ENCODE measurements around the gene FFAR3.
"Not testable (repeated sequence)": the region's sequence is repeated elsewhere in the genome, so short reads cannot be mapped to it uniquely, and the experiment has no call there.

FFAR3 gene

GRCh38 chr19:35373492-35373891, 15.2 kb downstream of the FFAR3 start:
- no peak for DNase-seq (ENCODE audit: low read depth in 1 of 2, low spot score in 1 of 2)

- not testable (repeated sequence) for DNase-seq (ENCODE audit: low read depth in 1 of 2, low spot score in 1 of 2)
Measured at GRCh38 chr19:35374031-35374430, 15.8 kb downstream of the FFAR3 start.

- DNase-seq (ENCODE audit: low read depth in 1 of 2, low spot score in 1 of 2), result no peak
Measured at GRCh38 chr19:35375505-35376307, 17.4 kb downstream of the FFAR3 start.

- no peak for DNase-seq (ENCODE audit: low read depth in 1 of 2, low spot score in 1 of 2)
Measured at GRCh38 chr19:35377656-35378055, 19.4 kb downstream of the FFAR3 start.

GRCh38 chr19:35378356-35378755, 20.1 kb downstream of the FFAR3 start:
- no peak for DNase-seq (ENCODE audit: low read depth in 1 of 2, low spot score in 1 of 2)

GRCh38 chr19:35379545-35379944, 21.3 kb downstream of the FFAR3 start:
- not testable (repeated sequence) for DNase-seq (ENCODE audit: low read depth in 1 of 2, low spot score in 1 of 2)

GRCh38 chr19:35379992-35380391, 21.7 kb downstream of the FFAR3 start:
- DNase-seq (ENCODE audit: low read depth in 1 of 2, low spot score in 1 of 2), result no peak

GRCh38 chr19:35380450-35381124, 22.3 kb downstream of the FFAR3 start:
- no peak for DNase-seq (ENCODE audit: low read depth in 1 of 2, low spot score in 1 of 2)

- DNase-seq (ENCODE audit: low read depth in 1 of 2, low spot score in 1 of 2), result no peak
Measured at GRCh38 chr19:35381318-35381717, 23.1 kb downstream of the FFAR3 start.

GRCh38 chr19:35381926-35382325, 23.7 kb downstream of the FFAR3 start:
- no peak for DNase-seq (ENCODE audit: low read depth in 1 of 2, low spot score in 1 of 2)

GRCh38 chr19:35383536-35383935, 25.3 kb downstream of the FFAR3 start:
- no peak for DNase-seq (ENCODE audit: low read depth in 1 of 2, low spot score in 1 of 2)

GRCh38 chr19:35388277-35389054, 30.2 kb downstream of the FFAR3 start:
- DNase-seq (ENCODE audit: low read depth in 1 of 2, low spot score in 1 of 2), result no peak

- no peak for DNase-seq (ENCODE audit: low read depth in 1 of 2, low spot score in 1 of 2)
Measured at GRCh38 chr19:35389192-35389861, 31.1 kb downstream of the FFAR3 start.

GRCh38 chr19:35392742-35393715, 34.8 kb downstream of the FFAR3 start:
- no peak for DNase-seq (ENCODE audit: low read depth in 1 of 2, low spot score in 1 of 2)

- DNase-seq (ENCODE audit: low read depth in 1 of 2, low spot score in 1 of 2), result no peak
Measured at GRCh38 chr19:35395382-35396199, 37.3 kb downstream of the FFAR3 start.

GRCh38 chr19:35396240-35396885, 38.1 kb downstream of the FFAR3 start:
- no peak for DNase-seq (ENCODE audit: low read depth in 1 of 2, low spot score in 1 of 2)

GRCh38 chr19:35397064-35397463, 38.8 kb downstream of the FFAR3 start:
- no peak for DNase-seq (ENCODE audit: low read depth in 1 of 2, low spot score in 1 of 2)

GRCh38 chr19:35398570-35398969, 40.3 kb downstream of the FFAR3 start:
- no peak for DNase-seq (ENCODE audit: low read depth in 1 of 2, low spot score in 1 of 2)

- DNase-seq (ENCODE audit: low read depth in 1 of 2, low spot score in 1 of 2), result no peak
Measured at GRCh38 chr19:35399231-35399630, 41.0 kb downstream of the FFAR3 start.

All from activated T-helper 1 cell treated with anti-CD3 and anti-CD28 coated beads, Interleukin-2, amount 50 U/mL, for 16 hours (primary cell).